IMR-90 (cell line): ENCODE results near the gene RAET1E. TPM values are rescaled to one million over a fixed set of nuclear protein-coding genes. Genes with fewer than 3 reads are reported as not detected.

ENCODE experiments used
- ATAC-seq: fragments of 200-7000 bp; cut with Tn5 transposase; 2 replicates; pipeline ENCODE4 v1.9.1; 2020; ENCODE audit warnings: low read depth, mild to moderate bottlenecking, moderate library complexity
- BruUV-seq: library from RNA; stranded (reverse); fragments of 400-500 nt; replicated peaks from 2 replicates; lab custom pipeline; 2021; lab: Mats Ljungman, UMichigan
- CTCF ChIA-PET: fragments of 300-600 bp; formaldehyde crosslinking; extraction: SDS; loops from one replicate; lab custom pipeline; 2021; ENCODE audit warnings: antibody characterized with exemption; lab: Yijun Ruan, JAX
- POLR2A ChIA-PET: fragments of 300-600 bp; sonication (Branson Sonifier 250); formaldehyde crosslinking; loops from one replicate; lab custom pipeline; 2022; ENCODE audit warnings: antibody characterized with exemption; ENCODE audit not compliant: unreplicated experiment; lab: Charles Lee
- DNase-seq: peaks from one replicate; pipeline ENCODE4 v3.0.0; 2013
- H2AFZ ChIP-seq: replicated peaks from 2 replicates; pipeline ENCODE3; 2013; ENCODE audit warnings: low read length, mild to moderate bottlenecking; ENCODE audit not compliant: poor library complexity
- H2AK5ac ChIP-seq: 2 replicates; pipeline ENCODE4 v1.6.1; 2013; ENCODE audit warnings: low read depth, low read length, inconsistent platforms
- H2AK9ac ChIP-seq: replicated peaks from 2 replicates; pipeline ENCODE3; 2013; ENCODE audit warnings: mild to moderate bottlenecking, low read depth, low read length, moderate library complexity; ENCODE audit not compliant: poor library complexity
- H2BK120ac ChIP-seq: 2 replicates; pipeline ENCODE4 v1.6.1; 2013; ENCODE audit warnings: low read depth, low read length, inconsistent platforms
- H2BK15ac ChIP-seq: 3 replicates; pipeline ENCODE4 v1.6.1; 2013; ENCODE audit warnings: low read depth, low read length, inconsistent platforms
- H2BK20ac ChIP-seq: 2 replicates; pipeline ENCODE4 v1.6.1; 2013; ENCODE audit warnings: low read depth, mild to moderate bottlenecking, inconsistent platforms, low read length, moderate library complexity
- H2BK5ac ChIP-seq: 2 replicates; pipeline ENCODE4 v1.6.1; 2013; ENCODE audit warnings: mild to moderate bottlenecking, low read depth, low read length, inconsistent platforms; ENCODE audit not compliant: poor library complexity, severe bottlenecking
- H3K14ac ChIP-seq: replicated peaks from 2 replicates; pipeline ENCODE4 v1.6.1; 2013; ENCODE audit warnings: low read depth, low read length, inconsistent platforms
- H3K18ac ChIP-seq: 2 replicates; pipeline ENCODE4 v1.6.1; 2013; ENCODE audit warnings: low read depth, low read length, control low read depth
- H3K23ac ChIP-seq: 2 replicates; pipeline ENCODE4 v1.6.1; 2013; ENCODE audit warnings: low read depth, low read length, inconsistent platforms
- H3K27ac ChIP-seq: 2 replicates; pipeline ENCODE4 v1.5.1; 2013; ENCODE audit warnings: mild to moderate bottlenecking, control low read depth, low read length; ENCODE audit not compliant: insufficient read depth
- H3K27me3 ChIP-seq: 2 replicates; pipeline ENCODE4 v1.6.1; 2013; ENCODE audit warnings: low read length; ENCODE audit not compliant: control insufficient read depth, insufficient read depth
- H3K36me3 ChIP-seq: 2 replicates; pipeline ENCODE4 v1.6.1; 2013; ENCODE audit warnings: low read length, mixed read lengths; ENCODE audit not compliant: control insufficient read depth, insufficient read depth
- H3K4ac ChIP-seq: 2 replicates; pipeline ENCODE4 v1.6.1; 2013; ENCODE audit warnings: low read depth, low read length, inconsistent platforms
- H3K4me1 ChIP-seq: 2 replicates; pipeline ENCODE4 v1.6.1; 2013; ENCODE audit warnings: low read length, mixed read lengths; ENCODE audit not compliant: control insufficient read depth, insufficient read depth
- H3K4me2 ChIP-seq: 2 replicates; pipeline ENCODE4 v1.6.1; 2013; ENCODE audit warnings: low read depth, mild to moderate bottlenecking, control low read depth, low read length, moderate library complexity
- H3K4me3 ChIP-seq: 2 replicates; pipeline ENCODE4 v1.5.1; 2013; ENCODE audit warnings: low read depth, mild to moderate bottlenecking, control low read depth, low read length, moderate library complexity; ENCODE audit not compliant: insufficient read depth
- H3K56ac ChIP-seq: 2 replicates; pipeline ENCODE4 v1.6.1; 2013; ENCODE audit warnings: low read length, inconsistent platforms; ENCODE audit not compliant: insufficient read depth; ENCODE audit errors: extremely low read depth
- H3K79me1 ChIP-seq, 2 experiments: 2 replicates each; pipeline ENCODE4 v1.6.1; 2013; ENCODE audit warnings: low read length in 2 of 2, inconsistent platforms in 1 of 2, low read depth in 1 of 2
- H3K9ac ChIP-seq: 2 replicates; pipeline ENCODE4 v1.6.1; 2013; ENCODE audit warnings: low read depth, low read length, control low read depth
- H3K9me1 ChIP-seq: 2 replicates; pipeline ENCODE4 v1.6.1; 2013; ENCODE audit warnings: low read length, inconsistent platforms; ENCODE audit not compliant: insufficient read depth
- H3K9me3 ChIP-seq: 2 replicates; pipeline ENCODE4 v1.6.1; 2013; ENCODE audit warnings: low read length; ENCODE audit not compliant: control insufficient read depth, insufficient read depth
- H4K20me1 ChIP-seq: 2 replicates; pipeline ENCODE4 v1.6.1; 2013; ENCODE audit warnings: low read length, inconsistent platforms; ENCODE audit not compliant: insufficient read depth
- H4K5ac ChIP-seq: 2 replicates; pipeline ENCODE4 v1.6.1; 2013; ENCODE audit warnings: mild to moderate bottlenecking, low read depth, low read length, control low read depth
- H4K8ac ChIP-seq, 2 experiments: 2 replicates each; pipeline ENCODE4 v1.6.1; 2013; ENCODE audit warnings: low read depth in 2 of 2, low read length in 2 of 2, control low read depth in 1 of 2, inconsistent platforms in 1 of 2
- H4K91ac ChIP-seq: 2 replicates; pipeline ENCODE4 v1.6.1; 2013; ENCODE audit warnings: low read depth, low read length, inconsistent platforms; ENCODE audit not compliant: insufficient read depth
- USF2 ChIP-seq: fragments of 150-350 bp; IDR thresholded peaks from 2 replicates; pipeline ENCODE4 v1.6.1; 2017; ENCODE audit warnings: mild to moderate bottlenecking, antibody characterized with exemption, low read length, low read depth
- WGBS, 2 experiments: methylation state at CpG; one replicate each; pipeline versions ENCODE4 v1.1.5 to v1.1.7; 2013; ENCODE audit warnings: missing lambda C conversion rate in 2 of 2; ENCODE audit not compliant: insufficient read length in 1 of 2; ENCODE audit errors: extremely low coverage in 2 of 2; 5-methylcytosine and 5-hydroxymethylcytosine counted together
- dilution Hi-C: fragments of 300-500 bp; cut with HindIII; formaldehyde crosslinking; loops from one replicate; pipeline ENCODE4 v1.14.3; 2018; ENCODE audit warnings: low sequenced_read_pairs; ENCODE audit not compliant: unreplicated experiment
- in situ Hi-C: fragments of 300-500 bp; cut with MboI; formaldehyde crosslinking; loops from 3 replicates; pipeline ENCODE4 v1.14.3; 2019; ENCODE audit warnings: low sequenced_read_pairs, inconsistent platforms, mixed read lengths
- intact Hi-C: fragments of 100-400 bp; cut with micrococcal nuclease; formaldehyde crosslinking; loops from 2 replicates; pipeline ENCODE4 v1.10.0; 2022
- polyA plus RNA-seq, 3 experiments: library from polyadenylated mRNA; depleted of rRNA; stranded (reverse); fragments of >200 nt; gene quantifications; 2 replicates each; pipeline ENCODE4 v1.2.3, GENCODE V29; 2012; ENCODE audit warnings: low replicate concordance in 1 of 3
- total RNA-seq: library from RNA; depleted of rRNA; stranded (reverse); fragments of >200 nt; gene quantifications from 2 replicates; pipeline ENCODE4 v1.2.3, GENCODE V29; 2012

RAET1E gene
- total and polyA plus RNA-seq, 2 of the 4 experiments (the other 2 are of a cell fraction) = not detected

GRCh38 chr6:149852180-149852579 is 45.7 kb downstream of the RAET1E start:
- peak overlapping the region; percentile 70 for H3K18ac ChIP-seq
- peak overlapping the region; percentile 40 for H2BK5ac ChIP-seq
- peak overlapping the region; percentile 61 for H2BK20ac ChIP-seq
- peaks cover 28% of the 10 kb centered on the region for H3K9me1 ChIP-seq
- H3K56ac ChIP-seq = no peak overlapping the region
- H3K4me3 ChIP-seq = no peak overlapping the region
- H2AK5ac ChIP-seq = peak overlapping the region; percentile 81
- dilution Hi-C loops = no loop called here
- H3K36me3 ChIP-seq = peaks cover 4% of the 10 kb centered on the region
- H3K27me3 ChIP-seq = no peaks in the 10 kb centered on the region
- H2BK15ac ChIP-seq = peak overlapping the region; percentile 90; the same call in 2 of the 3 replicates
- DNase-seq = peak; percentile 62
- H2AFZ ChIP-seq = no peak overlapping the region
- peak overlapping the region; percentile 48 for H2BK120ac ChIP-seq
- H4K91ac ChIP-seq = peak overlapping the region; percentile 52; the same call in 1 of the 2 replicates
- H3K23ac ChIP-seq = no peak overlapping the region
- H2AK9ac ChIP-seq = peak overlapping the region; percentile 14
- H3K27ac ChIP-seq = peak overlapping the region; percentile 48
- intact Hi-C loops = no loop called here
- H4K8ac ChIP-seq = peak overlapping the region in 1 of 2 experiments; percentile 70; a peak in 2 of 4 replicates
- BruUV-seq = no TSS peak
- H4K5ac ChIP-seq = peak overlapping the region; percentile 26; the same call in 1 of the 2 replicates
- ATAC-seq = no peak
- ChIA-PET POLR2A (no interaction called here), CTCF (interaction anchor here (1.0 kb wide), 1 partner anchor 12 kb away, joined by 3 read pairs; no protein-coding TSS in a partner anchor)
- in situ Hi-C loops = no loop called here
- TF ChIP-seq USF2 = no peak
- H3K9me3 ChIP-seq = no peaks in the 10 kb centered on the region
- peaks cover 14 to 64% of the 10 kb centered on the region in 2 experiments for H3K79me1 ChIP-seq
- H3K4me1 ChIP-seq = peaks cover 22% of the 10 kb centered on the region
- no CpG with 5 or more reads among the region's 6 CpGs for WGBS, 2 experiments
- peak overlapping the region; percentile 40 for H3K4ac ChIP-seq
- no peak overlapping the region for H3K4me2 ChIP-seq
- peaks cover 5% of the 10 kb centered on the region; the same call in 1 of the 2 replicates for H4K20me1 ChIP-seq
- no peak overlapping the region for H3K9ac ChIP-seq
- H3K14ac ChIP-seq = peak overlapping the region; percentile 62; the same call in 1 of the 2 replicates
